ENCODE data around the gene LRRC14B. TPM values are rescaled to one million over a fixed set of nuclear protein-coding genes. Genes with fewer than 3 reads are reported as not detected.

LRRC14B gene
- total and polyA plus RNA-seq, 2 experiments from 2014 or later: not detected

DNA sequence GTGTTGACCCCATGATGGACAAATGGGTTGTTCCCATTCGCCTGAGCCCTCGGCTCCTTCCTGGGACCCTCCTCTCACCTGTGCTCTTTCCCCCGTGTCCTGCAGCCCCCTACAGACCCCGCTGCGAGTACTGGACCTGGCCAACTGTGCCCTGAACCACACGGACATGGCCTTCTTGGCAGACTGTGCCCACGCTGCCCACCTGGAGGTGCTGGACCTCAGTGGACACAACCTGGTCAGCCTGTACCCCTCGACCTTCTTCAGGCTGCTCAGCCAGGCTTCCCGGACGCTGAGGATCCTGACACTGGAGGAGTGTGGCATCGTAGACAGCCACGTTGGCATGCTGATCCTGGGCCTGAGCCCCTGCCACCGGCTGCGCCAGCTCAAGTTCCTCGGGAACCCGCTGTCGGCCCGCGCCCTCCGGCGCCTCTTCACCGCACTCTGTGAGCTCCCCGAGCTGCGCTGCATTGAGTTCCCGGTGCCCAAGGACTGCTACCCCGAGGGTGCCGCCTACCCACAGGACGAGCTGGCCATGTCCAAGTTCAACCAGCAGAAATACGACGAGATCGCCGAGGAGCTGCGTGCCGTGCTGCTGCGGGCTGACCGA lies 3.4 kb downstream of the LRRC14B start:
- H3K4me3 Mint-ChIP-seq: no peak overlapping the region
- no peaks in the 10 kb centered on the region; the same call in 2 of the 3 replicates for H3K36me3 Mint-ChIP-seq (ENCODE audit: low read depth)
- H3K36me3 ChIP-seq (ENCODE audit: insufficient read depth): no peaks in the 10 kb centered on the region
- H3K4me3 ChIP-seq: no peak overlapping the region
- TF ChIP-seq CTCF (conservative IDR thresholded peaks at IDR 0.05; ENCODE audit: low read depth in 2 of 2) (no peak), EZH2phosphoT487 (IDR thresholded peaks at IDR 0.05; ENCODE audit: unreplicated experiment) (no peak), ZNF331 (CRISPR knock-in tag; IDR thresholded peaks at IDR 0.05; ENCODE audit: low read depth) (no peak), JUNB (IDR thresholded peaks at IDR 0.05; ENCODE audit: unreplicated experiment) (no peak), CREB1 (CRISPR knock-in tag; IDR thresholded peaks at IDR 0.05; ENCODE audit: low read depth) (no peak), EZH2 (IDR thresholded peaks at IDR 0.05; ENCODE audit: low read depth, unreplicated experiment) (no peak), POLR2AphosphoS5 (IDR thresholded peaks at IDR 0.05; ENCODE audit: low read depth) (no peak), ZNF114 (CRISPR knock-in tag; IDR thresholded peaks at IDR 0.05) (no peak), REST (IDR thresholded peaks at IDR 0.05; ENCODE audit: unreplicated experiment) (no peak), NANOG (IDR thresholded peaks at IDR 0.05; ENCODE audit: borderline replicate concordance) (no peak), STAT1 (IDR thresholded peaks at IDR 0.05; ENCODE audit: unreplicated experiment) (no peak)
- TF ChIP-seq, protein P1, sequence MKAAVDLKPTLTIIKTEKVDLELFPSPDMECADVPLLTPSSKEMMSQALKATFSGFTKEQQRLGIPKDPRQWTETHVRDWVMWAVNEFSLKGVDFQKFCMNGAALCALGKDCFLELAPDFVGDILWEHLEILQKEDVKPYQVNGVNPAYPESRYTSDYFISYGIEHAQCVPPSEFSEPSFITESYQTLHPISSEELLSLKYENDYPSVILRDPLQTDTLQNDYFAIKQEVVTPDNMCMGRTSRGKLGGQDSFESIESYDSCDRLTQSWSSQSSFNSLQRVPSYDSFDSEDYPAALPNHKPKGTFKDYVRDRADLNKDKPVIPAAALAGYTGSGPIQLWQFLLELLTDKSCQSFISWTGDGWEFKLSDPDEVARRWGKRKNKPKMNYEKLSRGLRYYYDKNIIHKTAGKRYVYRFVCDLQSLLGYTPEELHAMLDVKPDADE (IDR thresholded peaks at IDR 0.05): no peak
- TF ChIP-seq, protein P2, sequence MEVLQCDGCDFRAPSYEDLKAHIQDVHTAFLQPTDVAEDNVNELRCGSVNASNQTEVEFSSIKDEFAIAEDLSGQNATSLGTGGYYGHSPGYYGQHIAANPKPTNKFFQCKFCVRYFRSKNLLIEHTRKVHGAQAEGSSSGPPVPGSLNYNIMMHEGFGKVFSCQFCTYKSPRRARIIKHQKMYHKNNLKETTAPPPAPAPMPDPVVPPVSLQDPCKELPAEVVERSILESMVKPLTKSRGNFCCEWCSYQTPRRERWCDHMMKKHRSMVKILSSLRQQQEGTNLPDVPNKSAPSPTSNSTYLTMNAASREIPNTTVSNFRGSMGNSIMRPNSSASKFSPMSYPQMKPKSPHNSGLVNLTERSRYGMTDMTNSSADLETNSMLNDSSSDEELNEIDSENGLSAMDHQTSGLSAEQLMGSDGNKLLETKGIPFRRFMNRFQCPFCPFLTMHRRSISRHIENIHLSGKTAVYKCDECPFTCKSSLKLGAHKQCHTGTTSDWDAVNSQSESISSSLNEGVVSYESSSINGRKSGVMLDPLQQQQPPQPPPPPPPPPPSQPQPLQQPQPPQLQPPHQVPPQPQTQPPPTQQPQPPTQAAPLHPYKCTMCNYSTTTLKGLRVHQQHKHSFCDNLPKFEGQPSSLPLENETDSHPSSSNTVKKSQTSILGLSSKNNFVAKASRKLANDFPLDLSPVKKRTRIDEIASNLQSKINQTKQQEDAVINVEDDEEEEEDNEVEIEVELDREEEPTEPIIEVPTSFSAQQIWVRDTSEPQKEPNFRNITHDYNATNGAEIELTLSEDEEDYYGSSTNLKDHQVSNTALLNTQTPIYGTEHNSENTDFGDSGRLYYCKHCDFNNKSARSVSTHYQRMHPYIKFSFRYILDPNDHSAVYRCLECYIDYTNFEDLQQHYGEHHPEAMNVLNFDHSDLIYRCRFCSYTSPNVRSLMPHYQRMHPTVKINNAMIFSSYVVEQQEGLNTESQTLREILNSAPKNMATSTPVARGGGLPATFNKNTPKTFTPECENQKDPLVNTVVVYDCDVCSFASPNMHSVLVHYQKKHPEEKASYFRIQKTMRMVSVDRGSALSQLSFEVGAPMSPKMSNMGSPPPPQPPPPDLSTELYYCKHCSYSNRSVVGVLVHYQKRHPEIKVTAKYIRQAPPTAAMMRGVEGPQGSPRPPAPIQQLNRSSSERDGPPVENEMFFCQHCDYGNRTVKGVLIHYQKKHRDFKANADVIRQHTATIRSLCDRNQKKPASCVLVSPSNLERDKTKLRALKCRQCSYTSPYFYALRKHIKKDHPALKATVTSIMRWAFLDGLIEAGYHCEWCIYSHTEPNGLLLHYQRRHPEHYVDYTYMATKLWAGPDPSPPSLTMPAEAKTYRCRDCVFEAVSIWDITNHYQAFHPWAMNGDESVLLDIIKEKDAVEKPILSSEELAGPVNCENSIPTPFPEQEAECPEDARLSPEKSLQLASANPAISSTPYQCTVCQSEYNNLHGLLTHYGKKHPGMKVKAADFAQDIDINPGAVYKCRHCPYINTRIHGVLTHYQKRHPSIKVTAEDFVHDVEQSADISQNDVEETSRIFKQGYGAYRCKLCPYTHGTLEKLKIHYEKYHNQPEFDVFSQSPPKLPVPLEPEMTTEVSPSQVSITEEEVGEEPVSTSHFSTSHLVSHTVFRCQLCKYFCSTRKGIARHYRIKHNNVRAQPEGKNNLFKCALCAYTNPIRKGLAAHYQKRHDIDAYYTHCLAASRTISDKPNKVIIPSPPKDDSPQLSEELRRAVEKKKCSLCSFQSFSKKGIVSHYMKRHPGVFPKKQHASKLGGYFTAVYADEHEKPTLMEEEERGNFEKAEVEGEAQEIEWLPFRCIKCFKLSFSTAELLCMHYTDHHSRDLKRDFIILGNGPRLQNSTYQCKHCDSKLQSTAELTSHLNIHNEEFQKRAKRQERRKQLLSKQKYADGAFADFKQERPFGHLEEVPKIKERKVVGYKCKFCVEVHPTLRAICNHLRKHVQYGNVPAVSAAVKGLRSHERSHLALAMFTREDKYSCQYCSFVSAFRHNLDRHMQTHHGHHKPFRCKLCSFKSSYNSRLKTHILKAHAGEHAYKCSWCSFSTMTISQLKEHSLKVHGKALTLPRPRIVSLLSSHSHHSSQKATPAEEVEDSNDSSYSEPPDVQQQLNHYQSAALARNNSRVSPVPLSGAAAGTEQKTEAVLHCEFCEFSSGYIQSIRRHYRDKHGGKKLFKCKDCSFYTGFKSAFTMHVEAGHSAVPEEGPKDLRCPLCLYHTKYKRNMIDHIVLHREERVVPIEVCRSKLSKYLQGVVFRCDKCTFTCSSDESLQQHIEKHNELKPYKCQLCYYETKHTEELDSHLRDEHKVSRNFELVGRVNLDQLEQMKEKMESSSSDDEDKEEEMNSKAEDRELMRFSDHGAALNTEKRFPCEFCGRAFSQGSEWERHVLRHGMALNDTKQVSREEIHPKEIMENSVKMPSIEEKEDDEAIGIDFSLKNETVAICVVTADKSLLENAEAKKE (CRISPR knock-in tag; IDR thresholded peaks at IDR 0.05): no peak
- H3K27me3 Mint-ChIP-seq (ENCODE audit: insufficient read depth, low read depth, poor library complexity): peaks cover 15% of the 10 kb centered on the region
- no peak for DNase-seq (ENCODE audit: low spot score)
- no peak for ATAC-seq
- H3K27ac ChIP-seq (ENCODE audit: low read depth): no peak overlapping the region
- H3K9me2 ChIP-seq (ENCODE audit: insufficient read depth): no peaks in the 10 kb centered on the region
- H3K4me2 ChIP-seq: no peak overlapping the region
- no peaks in the 10 kb centered on the region for H3K27me3 ChIP-seq (ENCODE audit: insufficient read depth)
- H3F3A ChIP-seq (replicated peaks; ENCODE audit: low read depth): no peaks in the 10 kb centered on the region
- H2AFZ ChIP-seq: no peak overlapping the region
- no peaks in the 10 kb centered on the region for H3K79me2 ChIP-seq (replicated peaks; ENCODE audit: insufficient read depth)
- H3K4me1 Mint-ChIP-seq: peaks cover 6% of the 10 kb centered on the region; the same call in 2 of the 3 replicates
- no peak overlapping the region for H3K27ac Mint-ChIP-seq
- no peaks in the 10 kb centered on the region for H3K9me3 Mint-ChIP-seq
- no peaks in the 10 kb centered on the region for H3K4me1 ChIP-seq (ENCODE audit: insufficient read depth)
- no peaks in the 10 kb centered on the region for H4K20me1 ChIP-seq (replicated peaks; ENCODE audit: insufficient read depth)

All from GM23338 (cell line).